Measurements from ENCODE around the gene C17orf58.

C17orf58 gene

GRCh38 chr17:67998466-67998865 lies 2.2 kb upstream of the C17orf58 start:
- no peak for TF ChIP-seq CTCF (conservative IDR thresholded peaks at IDR 0.05; ENCODE audit: low read depth, low read length)
- H3K4me3 ChIP-seq (ENCODE audit: low read depth, low read length), result no peak overlapping the region
- no peak for DNase-seq (ENCODE audit: low read depth)

GRCh38 chr17:67995570-67996263 lies 552 bp downstream of the C17orf58 start:
- no peak for TF ChIP-seq CTCF (conservative IDR thresholded peaks at IDR 0.05; ENCODE audit: low read depth, low read length)
- peak overlapping the region; percentile 62 for H3K4me3 ChIP-seq (ENCODE audit: low read depth, low read length)
- DNase-seq (ENCODE audit: low read depth), result peak; percentile 18

GRCh38 chr17:67994817-67995569 lies 1.3 kb downstream of the C17orf58 start:
- H3K4me3 ChIP-seq (ENCODE audit: low read depth, low read length), result peak overlapping the region; percentile 62
- peak; percentile 85 for DNase-seq (ENCODE audit: low read depth)
- TF ChIP-seq CTCF (conservative IDR thresholded peaks at IDR 0.05; ENCODE audit: low read depth, low read length), result no peak

GRCh38 chr17:67993998-67994361 lies 2.3 kb downstream of the C17orf58 start:
- H3K4me3 ChIP-seq (ENCODE audit: low read depth, low read length), result peak overlapping the region; percentile 78
- peak; percentile 18 for DNase-seq (ENCODE audit: low read depth)
- TF ChIP-seq CTCF (conservative IDR thresholded peaks at IDR 0.05; ENCODE audit: low read depth, low read length), result no peak

- TF ChIP-seq CTCF (conservative IDR thresholded peaks at IDR 0.05; ENCODE audit: low read depth, low read length), result no peak
- peak; percentile 81 for DNase-seq (ENCODE audit: low read depth)
- peak overlapping the region; percentile 78 for H3K4me3 ChIP-seq (ENCODE audit: low read depth, low read length)
Observed at GRCh38 chr17:67993153-67993997, 2.9 kb downstream of the C17orf58 start.

- no peak for TF ChIP-seq CTCF (conservative IDR thresholded peaks at IDR 0.05; ENCODE audit: low read depth, low read length)
- peak overlapping the region; percentile 78 for H3K4me3 ChIP-seq (ENCODE audit: low read depth, low read length)
- DNase-seq (ENCODE audit: low read depth), result peak; percentile 66
Observed at GRCh38 chr17:67992548-67993152, 3.6 kb downstream of the C17orf58 start.

Measured in choroid plexus epithelial cell (primary cell).